ENCODE data around the gene GKN2.

GKN2 gene

DNA sequence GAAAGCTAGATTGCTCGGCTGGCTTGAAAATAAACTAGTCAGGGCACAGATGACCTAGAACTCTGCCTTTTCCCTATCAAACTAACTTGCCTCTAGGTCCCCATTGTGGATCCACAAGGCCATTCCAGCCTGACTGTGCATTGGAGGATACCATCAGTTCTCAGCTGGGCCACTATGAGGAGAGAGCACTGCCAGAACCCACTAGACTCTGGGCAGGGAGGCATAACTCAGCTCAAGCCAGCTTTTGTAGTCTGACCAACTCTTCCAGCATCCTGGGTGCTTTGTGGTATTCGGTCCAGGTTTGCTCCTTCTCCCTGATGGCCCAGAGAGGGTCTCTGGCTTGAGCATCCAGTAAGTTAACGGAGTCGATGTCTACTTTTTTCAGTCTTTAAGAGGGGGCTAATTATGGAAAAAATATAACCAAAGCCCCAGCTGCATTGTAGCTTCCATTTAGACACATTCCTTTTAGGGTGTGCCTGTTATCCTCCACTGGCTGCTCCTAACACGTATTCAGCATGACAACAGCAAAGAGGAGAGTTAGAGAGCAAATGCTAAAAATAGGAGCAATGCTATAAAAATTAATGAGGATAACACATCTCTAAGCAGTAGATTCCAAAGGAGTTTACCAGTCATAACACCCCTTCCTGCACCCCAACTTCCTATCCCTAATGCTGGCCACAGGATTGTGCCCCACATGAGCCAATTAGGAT lies 15.2 kb downstream of the GKN2 start:
- Histone ChIP-seq H3K9me3 (ENCODE audit: control insufficient read depth, insufficient read depth, low read depth, low read length) (0 out of 2 replicates have a peak, but pooled peaks cover 9% of the 10 kb centered on the region), H3K4me1 (ENCODE audit: control insufficient read depth, insufficient read depth, low read length) (no peaks in the 10 kb centered on the region), H3K9ac (ENCODE audit: low read length) (no peak overlapping the region), H3K27ac (ENCODE audit: low read depth, low read length) (no peak overlapping the region), H3K36me3 (ENCODE audit: control insufficient read depth, insufficient read depth, low read length) (no peaks in the 10 kb centered on the region), H3K27me3 (ENCODE audit: control insufficient read depth, insufficient read depth, low read length) (no peaks in the 10 kb centered on the region), H3K4me3 (ENCODE audit: low read depth, low read length) (no peak overlapping the region)

DNA sequence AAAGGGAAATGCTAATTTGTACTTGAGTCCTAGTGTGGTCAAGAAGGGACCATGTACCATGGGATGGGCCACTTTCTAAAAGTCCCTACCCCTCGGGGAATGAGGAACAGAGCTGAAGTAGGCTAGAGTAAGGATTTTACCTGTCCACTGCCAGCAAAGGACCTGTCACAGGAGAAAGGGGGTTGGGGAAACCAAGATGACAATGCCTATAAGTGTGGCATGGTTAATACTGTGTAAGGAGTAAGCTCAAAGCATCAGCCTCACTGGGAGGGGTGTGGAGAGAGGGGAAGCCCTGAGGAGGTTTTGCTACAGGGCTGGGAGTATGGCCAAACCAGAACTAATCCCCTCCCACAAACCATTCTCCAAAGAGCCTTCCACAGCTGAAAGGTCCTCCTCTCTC lies 15.8 kb downstream of the GKN2 start:
- Histone ChIP-seq H3K9me3 (ENCODE audit: control insufficient read depth, insufficient read depth, low read depth, low read length) (0 out of 2 replicates have a peak, but pooled peaks cover 9% of the 10 kb centered on the region), H3K9ac (ENCODE audit: low read length) (no peak overlapping the region), H3K4me1 (ENCODE audit: control insufficient read depth, insufficient read depth, low read length) (no peaks in the 10 kb centered on the region), H3K36me3 (ENCODE audit: control insufficient read depth, insufficient read depth, low read length) (no peaks in the 10 kb centered on the region), H3K4me3 (ENCODE audit: low read depth, low read length) (no peak overlapping the region), H3K27ac (ENCODE audit: low read depth, low read length) (no peak overlapping the region), H3K27me3 (ENCODE audit: control insufficient read depth, insufficient read depth, low read length) (no peaks in the 10 kb centered on the region)

DNA sequence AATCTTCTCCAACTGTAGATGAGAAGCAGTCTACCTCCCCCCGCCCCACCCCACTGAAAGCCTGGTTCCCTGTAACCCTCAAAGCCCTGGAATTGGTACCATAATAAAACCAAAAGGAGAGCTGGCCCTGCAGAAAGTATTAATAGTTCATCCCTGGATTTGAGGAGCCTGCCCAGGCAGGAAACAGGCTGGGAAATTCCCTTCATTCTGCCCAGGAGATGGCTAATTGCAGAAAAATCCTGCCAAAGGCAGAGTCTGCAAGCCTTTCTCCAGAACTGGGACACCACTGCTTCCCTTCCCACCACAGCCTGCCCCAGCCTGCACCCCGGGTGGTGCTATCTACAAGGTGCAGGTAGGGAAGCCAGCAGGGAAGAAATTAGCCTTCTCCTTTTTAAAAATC lies 16.3 kb downstream of the GKN2 start:
- Histone ChIP-seq H3K9me3 (ENCODE audit: control insufficient read depth, insufficient read depth, low read depth, low read length) (0 out of 2 replicates have a peak, but pooled peaks cover 9% of the 10 kb centered on the region), H3K27me3 (ENCODE audit: control insufficient read depth, insufficient read depth, low read length) (no peaks in the 10 kb centered on the region), H3K9ac (ENCODE audit: low read length) (no peak overlapping the region), H3K36me3 (ENCODE audit: control insufficient read depth, insufficient read depth, low read length) (no peaks in the 10 kb centered on the region), H3K4me1 (ENCODE audit: control insufficient read depth, insufficient read depth, low read length) (no peaks in the 10 kb centered on the region), H3K4me3 (ENCODE audit: low read depth, low read length) (no peak overlapping the region), H3K27ac (ENCODE audit: low read depth, low read length) (no peak overlapping the region)

- H3K36me3 ChIP-seq (ENCODE audit: control insufficient read depth, insufficient read depth, low read length), result no peaks in the 10 kb centered on the region
- no peak overlapping the region for H3K27ac ChIP-seq (ENCODE audit: low read depth, low read length)
- no peak overlapping the region for H3K4me3 ChIP-seq (ENCODE audit: low read depth, low read length)
- no peaks in the 10 kb centered on the region for H3K4me1 ChIP-seq (ENCODE audit: control insufficient read depth, insufficient read depth, low read length)
- no peak overlapping the region for H3K9ac ChIP-seq (ENCODE audit: low read length)
- no peaks in the 10 kb centered on the region for H3K27me3 ChIP-seq (ENCODE audit: control insufficient read depth, insufficient read depth, low read length)
- H3K9me3 ChIP-seq (ENCODE audit: control insufficient read depth, insufficient read depth, low read depth, low read length), result 0 out of 2 replicates have a peak, but pooled peaks cover 9% of the 10 kb centered on the region
Observed at GRCh38 chr2:68935471-68935870, 17.2 kb downstream of the GKN2 start.

DNA sequence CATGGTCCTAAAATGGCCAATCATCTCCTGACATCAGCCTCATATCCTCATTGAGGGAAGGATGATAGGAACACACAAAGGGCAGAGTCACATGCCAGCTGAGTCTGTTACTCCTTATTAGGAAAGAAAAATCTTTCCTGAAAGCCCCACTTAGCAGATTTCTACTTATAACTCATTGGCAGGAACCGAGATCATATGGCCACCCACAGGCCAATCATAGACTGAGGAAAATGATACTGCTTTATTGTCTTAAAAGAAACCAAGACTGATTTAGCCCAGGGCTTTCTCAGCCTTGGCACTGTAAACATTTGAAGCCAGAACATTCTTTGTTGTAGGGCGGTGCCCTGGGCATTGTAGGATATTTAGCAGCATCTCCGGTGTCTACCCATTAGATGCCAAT lies 18.7 kb downstream of the GKN2 start:
- no peaks in the 10 kb centered on the region for H3K36me3 ChIP-seq (ENCODE audit: control insufficient read depth, insufficient read depth, low read length)
- H3K4me3 ChIP-seq (ENCODE audit: low read depth, low read length), result no peak overlapping the region
- H3K4me1 ChIP-seq (ENCODE audit: control insufficient read depth, insufficient read depth, low read length), result no peaks in the 10 kb centered on the region
- no peaks in the 10 kb centered on the region for H3K27me3 ChIP-seq (ENCODE audit: control insufficient read depth, insufficient read depth, low read length)
- 0 out of 2 replicates have a peak, but pooled peaks cover 4% of the 10 kb centered on the region for H3K9me3 ChIP-seq (ENCODE audit: control insufficient read depth, insufficient read depth, low read depth, low read length)
- no peak overlapping the region for H3K27ac ChIP-seq (ENCODE audit: low read depth, low read length)
- H3K9ac ChIP-seq (ENCODE audit: low read length), result no peak overlapping the region

DNA sequence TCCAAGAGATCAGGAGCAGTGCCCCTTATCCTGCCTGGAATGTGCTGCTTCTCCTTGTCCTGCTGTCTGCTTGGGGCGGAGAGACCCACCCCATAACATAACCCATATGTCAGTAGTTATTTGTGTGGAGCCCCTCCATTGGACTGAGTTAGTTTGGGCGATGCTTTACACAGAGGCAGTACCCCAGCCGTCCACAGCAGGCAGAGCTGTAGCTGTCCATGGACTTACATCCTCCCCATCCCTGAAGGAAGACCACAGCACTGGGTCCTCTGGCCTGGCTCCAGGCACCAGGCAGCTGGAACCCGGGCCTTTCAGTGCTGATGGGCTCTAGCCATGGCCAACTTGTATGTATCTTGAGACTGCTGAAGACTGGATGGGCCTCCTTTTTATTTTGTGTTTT lies 20.3 kb downstream of the GKN2 start:
- no peaks in the 10 kb centered on the region for H3K4me1 ChIP-seq (ENCODE audit: control insufficient read depth, insufficient read depth, low read length)
- H3K4me3 ChIP-seq (ENCODE audit: low read depth, low read length), result no peak overlapping the region
- no peaks in the 10 kb centered on the region for H3K36me3 ChIP-seq (ENCODE audit: control insufficient read depth, insufficient read depth, low read length)
- H3K27ac ChIP-seq (ENCODE audit: low read depth, low read length), result no peak overlapping the region
- H3K27me3 ChIP-seq (ENCODE audit: control insufficient read depth, insufficient read depth, low read length), result no peaks in the 10 kb centered on the region
- no peaks in the 10 kb centered on the region for H3K9me3 ChIP-seq (ENCODE audit: control insufficient read depth, insufficient read depth, low read depth, low read length)
- no peak overlapping the region for H3K9ac ChIP-seq (ENCODE audit: low read length)

DNA sequence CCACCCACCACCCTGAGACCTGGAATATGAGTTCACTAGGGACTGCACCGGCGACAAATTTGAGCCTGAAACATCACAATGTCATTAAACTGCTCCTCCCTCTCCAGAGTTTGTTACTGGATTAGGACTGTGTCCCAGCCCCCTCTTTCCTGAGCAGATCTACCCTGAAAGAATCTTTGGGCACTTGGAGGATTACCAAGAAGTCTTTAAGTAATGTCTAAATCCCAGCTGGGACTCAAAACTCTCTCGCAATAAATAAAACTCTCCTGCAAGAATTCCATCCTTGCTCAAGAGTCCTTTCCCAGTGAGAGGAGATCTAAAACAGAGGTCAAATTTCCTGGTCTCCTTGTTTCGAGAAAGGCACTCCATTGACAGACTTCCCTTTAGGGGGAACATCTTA lies 20.9 kb downstream of the GKN2 start:
- Histone ChIP-seq H3K9me3 (ENCODE audit: control insufficient read depth, insufficient read depth, low read depth, low read length) (no peaks in the 10 kb centered on the region), H3K36me3 (ENCODE audit: control insufficient read depth, insufficient read depth, low read length) (no peaks in the 10 kb centered on the region), H3K4me1 (ENCODE audit: control insufficient read depth, insufficient read depth, low read length) (no peaks in the 10 kb centered on the region; the same call in 1 of the 2 replicates), H3K9ac (ENCODE audit: low read length) (no peak overlapping the region), H3K4me3 (ENCODE audit: low read depth, low read length) (no peak overlapping the region), H3K27me3 (ENCODE audit: control insufficient read depth, insufficient read depth, low read length) (no peaks in the 10 kb centered on the region), H3K27ac (ENCODE audit: low read depth, low read length) (no peak overlapping the region)

GRCh38 chr2:68931149-68931711 lies 21.5 kb downstream of the GKN2 start:
- no peaks in the 10 kb centered on the region for H3K9me3 ChIP-seq (ENCODE audit: control insufficient read depth, insufficient read depth, low read depth, low read length)
- H3K4me1 ChIP-seq (ENCODE audit: control insufficient read depth, insufficient read depth, low read length), result no peaks in the 10 kb centered on the region; the same call in 1 of the 2 replicates
- no peak overlapping the region for H3K4me3 ChIP-seq (ENCODE audit: low read depth, low read length)
- H3K27me3 ChIP-seq (ENCODE audit: control insufficient read depth, insufficient read depth, low read length), result no peaks in the 10 kb centered on the region
- H3K9ac ChIP-seq (ENCODE audit: low read length), result no peak overlapping the region
- no peak overlapping the region for H3K27ac ChIP-seq (ENCODE audit: low read depth, low read length)
- no peaks in the 10 kb centered on the region for H3K36me3 ChIP-seq (ENCODE audit: control insufficient read depth, insufficient read depth, low read length)

- H3K4me1 ChIP-seq (ENCODE audit: control insufficient read depth, insufficient read depth, low read length), result no peaks in the 10 kb centered on the region; the same call in 1 of the 2 replicates
- no peak overlapping the region for H3K27ac ChIP-seq (ENCODE audit: low read depth, low read length)
- no peaks in the 10 kb centered on the region for H3K27me3 ChIP-seq (ENCODE audit: control insufficient read depth, insufficient read depth, low read length)
- no peak overlapping the region for H3K4me3 ChIP-seq (ENCODE audit: low read depth, low read length)
- no peaks in the 10 kb centered on the region for H3K36me3 ChIP-seq (ENCODE audit: control insufficient read depth, insufficient read depth, low read length)
- no peaks in the 10 kb centered on the region for H3K9me3 ChIP-seq (ENCODE audit: control insufficient read depth, insufficient read depth, low read depth, low read length)
- H3K9ac ChIP-seq (ENCODE audit: low read length), result no peak overlapping the region
Observed at GRCh38 chr2:68926796-68927195, 25.9 kb downstream of the GKN2 start.

DNA sequence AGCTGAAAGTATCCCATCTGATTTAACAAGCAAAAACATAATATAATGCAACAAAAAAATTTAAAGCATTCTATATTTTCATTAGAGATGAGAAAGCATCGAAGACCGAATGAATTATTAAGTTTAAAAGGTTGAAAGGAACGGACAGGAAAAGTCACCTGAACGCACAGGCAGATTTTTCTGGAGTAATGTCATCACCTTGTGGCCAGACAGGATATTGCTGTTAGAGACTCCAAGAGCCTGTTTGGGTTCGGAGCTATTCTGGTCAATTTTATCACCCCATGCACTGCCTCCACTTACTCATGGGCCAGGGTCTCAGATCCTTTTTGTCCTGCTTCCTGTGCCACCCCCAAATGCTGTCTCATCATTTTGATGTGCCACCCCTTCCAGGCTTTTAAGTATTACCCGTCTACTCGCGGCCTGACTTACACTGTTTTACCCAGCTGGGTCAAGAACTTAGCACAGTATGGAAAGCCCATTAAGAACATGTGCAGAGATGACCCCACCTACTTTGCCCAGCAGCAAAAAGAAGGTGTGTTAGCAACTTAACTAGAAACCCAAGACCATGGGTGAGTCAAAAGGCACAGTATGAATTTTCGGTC lies 27.3 kb downstream of the GKN2 start:
- no peaks in the 10 kb centered on the region; the same call in 1 of the 2 replicates for H3K4me1 ChIP-seq (ENCODE audit: control insufficient read depth, insufficient read depth, low read length)
- H3K27me3 ChIP-seq (ENCODE audit: control insufficient read depth, insufficient read depth, low read length), result no peaks in the 10 kb centered on the region
- H3K9ac ChIP-seq (ENCODE audit: low read length), result no peak overlapping the region
- H3K4me3 ChIP-seq (ENCODE audit: low read depth, low read length), result no peak overlapping the region
- H3K9me3 ChIP-seq (ENCODE audit: control insufficient read depth, insufficient read depth, low read depth, low read length), result no peaks in the 10 kb centered on the region
- H3K27ac ChIP-seq (ENCODE audit: low read depth, low read length), result no peak overlapping the region
- H3K36me3 ChIP-seq (ENCODE audit: control insufficient read depth, insufficient read depth, low read length), result no peaks in the 10 kb centered on the region

GRCh38 chr2:68921646-68922045 lies 31.0 kb downstream of the GKN2 start:
- Histone ChIP-seq H3K36me3 (ENCODE audit: control insufficient read depth, insufficient read depth, low read length) (no peaks in the 10 kb centered on the region), H3K4me3 (ENCODE audit: low read depth, low read length) (no peak overlapping the region), H3K9ac (ENCODE audit: low read length) (no peak overlapping the region), H3K27ac (ENCODE audit: low read depth, low read length) (no peak overlapping the region), H3K9me3 (ENCODE audit: control insufficient read depth, insufficient read depth, low read depth, low read length) (no peaks in the 10 kb centered on the region), H3K4me1 (ENCODE audit: control insufficient read depth, insufficient read depth, low read length) (no peaks in the 10 kb centered on the region; the same call in 1 of the 2 replicates), H3K27me3 (ENCODE audit: control insufficient read depth, insufficient read depth, low read length) (no peaks in the 10 kb centered on the region)

All from HUES6 (cell line).